HL-60 (cell line): ENCODE results near the gene PGM1.

Experiments used
- DNase-seq, 2 experiments: peaks; one replicate each; pipeline ENCODE4 v3.0.0-alpha.2; 2010 to 2020; ENCODE audit warnings: low read depth in 1 of 2, low spot score in 1 of 2
- H3K27ac ChIP-seq: fragments of 250-450 bp; sonication (Bioruptor Pico); replicated peaks from 2 replicates; pipeline ENCODE4 v1.5.1; 2020; ENCODE audit warnings: mild to moderate bottlenecking, moderate library complexity
- H3K27me3 ChIP-seq: fragments of 250-450 bp; sonication (Bioruptor Pico); 2 replicates; pipeline ENCODE4 v1.5.1; 2021; ENCODE audit warnings: mild to moderate bottlenecking, moderate library complexity; ENCODE audit not compliant: insufficient read depth, poor library complexity, severe bottlenecking
- H3K4me3 ChIP-seq: replicated peaks from 2 replicates; pipeline ENCODE4 v1.5.1; 2011; ENCODE audit warnings: mild to moderate bottlenecking, control low read depth, low read length; ENCODE audit not compliant: insufficient read depth
- CTCF ChIP-seq: IDR thresholded peaks from one replicate; pipeline ENCODE4 v1.5.1; 2011; ENCODE audit warnings: low read length, control low read depth, inconsistent platforms; ENCODE audit not compliant: insufficient read depth
- GABPA ChIP-seq: IDR thresholded peaks from 2 replicates; pipeline ENCODE4 v1.6.1; 2012; ENCODE audit warnings: low read depth
- POLR2AphosphoS5 ChIP-seq: IDR thresholded peaks from 2 replicates; pipeline ENCODE4 v1.6.1; 2012; ENCODE audit warnings: low read depth
- REST ChIP-seq: IDR thresholded peaks from 2 replicates; pipeline ENCODE4 v1.6.1; 2012; ENCODE audit warnings: low read depth; ENCODE audit not compliant: insufficient replicate concordance
- SPI1 ChIP-seq: IDR thresholded peaks from 2 replicates; pipeline ENCODE4 v1.6.1; 2012; ENCODE audit warnings: low read depth, mild to moderate bottlenecking, borderline replicate concordance

The PGM1 gene

GRCh38 chr1:63665410-63665809, 72.2 kb downstream of the PGM1 start:
- DNase-seq, result no peak
- Histone ChIP-seq H3K27me3 (no peaks in the 10 kb centered on the region), H3K4me3 (no peak overlapping the region), H3K27ac (no peak overlapping the region)
- TF ChIP-seq GABPA (no peak), POLR2AphosphoS5 (no peak), REST (no peak), CTCF (no peak), SPI1 (no peak)

- Histone ChIP-seq H3K27me3 (no peaks in the 10 kb centered on the region), H3K27ac (no peak overlapping the region), H3K4me3 (no peak overlapping the region)
- TF ChIP-seq GABPA (no peak), REST (no peak), POLR2AphosphoS5 (no peak), CTCF (no peak), SPI1 (no peak)
- no peak for DNase-seq
Observed at GRCh38 chr1:63665824-63666223, 72.6 kb downstream of the PGM1 start.

- no peak overlapping the region for H3K4me3 ChIP-seq
- H3K27me3 ChIP-seq, result no peaks in the 10 kb centered on the region
- DNase-seq, result no peak
- no peak overlapping the region for H3K27ac ChIP-seq
- TF ChIP-seq CTCF, result no peak
- TF ChIP-seq REST, result no peak
- TF ChIP-seq GABPA, result no peak
Observed at GRCh38 chr1:63668298-63668697, 75.1 kb downstream of the PGM1 start.
